ENCODE data around the gene GRIA4.

The GRIA4 gene

DNA sequence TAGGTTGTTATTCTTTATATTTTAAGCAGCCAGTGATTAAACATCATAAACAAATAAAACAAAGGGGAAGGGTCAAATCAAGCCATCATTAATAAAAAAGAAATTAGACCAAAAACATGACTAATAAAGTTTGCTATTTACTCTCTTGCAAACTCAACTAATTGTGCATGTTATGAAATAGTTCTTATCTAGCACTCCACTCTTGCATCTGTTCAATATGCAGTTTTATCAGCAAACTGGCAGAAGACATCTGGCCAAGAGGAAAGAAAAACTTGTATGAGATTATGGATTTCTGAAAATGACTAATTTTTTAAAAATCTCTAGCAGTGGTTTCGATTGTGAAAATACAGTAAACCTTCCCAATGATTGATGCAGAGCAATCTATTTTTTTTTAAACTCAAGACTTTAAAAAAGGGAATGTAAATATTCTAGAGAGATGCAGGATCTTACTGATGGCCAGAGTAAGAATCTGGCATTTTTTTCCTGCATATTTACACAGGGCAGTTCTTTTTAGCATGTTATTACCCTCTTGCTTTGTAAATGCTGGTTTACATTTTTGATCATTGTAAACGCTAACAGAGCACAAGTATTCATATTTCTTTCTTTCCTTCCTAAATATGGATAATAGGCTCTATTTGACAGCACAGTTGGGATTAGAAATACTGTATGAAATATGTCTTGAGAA, 83.3 kb downstream of the GRIA4 start:
- H3K36me3 ChIP-seq: no peaks in the 10 kb centered on the region
- no peaks in the 10 kb centered on the region for H3K9me3 ChIP-seq (ENCODE audit: severe bottlenecking)
- H3K27ac ChIP-seq: no peak overlapping the region
- DNase-seq: no peak
- no peaks in the 10 kb centered on the region for H3K27me3 ChIP-seq (ENCODE audit: insufficient read depth, low read depth, severe bottlenecking)
- H3K4me3 ChIP-seq (ENCODE audit: low read depth, low read length): no peak overlapping the region
- TF ChIP-seq, protein P1, sequence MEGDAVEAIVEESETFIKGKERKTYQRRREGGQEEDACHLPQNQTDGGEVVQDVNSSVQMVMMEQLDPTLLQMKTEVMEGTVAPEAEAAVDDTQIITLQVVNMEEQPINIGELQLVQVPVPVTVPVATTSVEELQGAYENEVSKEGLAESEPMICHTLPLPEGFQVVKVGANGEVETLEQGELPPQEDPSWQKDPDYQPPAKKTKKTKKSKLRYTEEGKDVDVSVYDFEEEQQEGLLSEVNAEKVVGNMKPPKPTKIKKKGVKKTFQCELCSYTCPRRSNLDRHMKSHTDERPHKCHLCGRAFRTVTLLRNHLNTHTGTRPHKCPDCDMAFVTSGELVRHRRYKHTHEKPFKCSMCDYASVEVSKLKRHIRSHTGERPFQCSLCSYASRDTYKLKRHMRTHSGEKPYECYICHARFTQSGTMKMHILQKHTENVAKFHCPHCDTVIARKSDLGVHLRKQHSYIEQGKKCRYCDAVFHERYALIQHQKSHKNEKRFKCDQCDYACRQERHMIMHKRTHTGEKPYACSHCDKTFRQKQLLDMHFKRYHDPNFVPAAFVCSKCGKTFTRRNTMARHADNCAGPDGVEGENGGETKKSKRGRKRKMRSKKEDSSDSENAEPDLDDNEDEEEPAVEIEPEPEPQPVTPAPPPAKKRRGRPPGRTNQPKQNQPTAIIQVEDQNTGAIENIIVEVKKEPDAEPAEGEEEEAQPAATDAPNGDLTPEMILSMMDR (IDR thresholded peaks at IDR 0.05; ENCODE audit: low read depth, low read length): no peak

GRCh38 chr11:105696000-105696399, 86.1 kb downstream of the GRIA4 start:
- no peaks in the 10 kb centered on the region for H3K36me3 ChIP-seq
- TF ChIP-seq, protein P1 (IDR thresholded peaks at IDR 0.05; ENCODE audit: low read depth, low read length): no peak
- no peak overlapping the region for H3K4me3 ChIP-seq (ENCODE audit: low read depth, low read length)
- no peaks in the 10 kb centered on the region for H3K27me3 ChIP-seq (ENCODE audit: insufficient read depth, low read depth, severe bottlenecking)
- H3K27ac ChIP-seq: no peak overlapping the region
- no peaks in the 10 kb centered on the region for H3K9me3 ChIP-seq (ENCODE audit: severe bottlenecking)
- DNase-seq: no peak

- no peak overlapping the region for H3K27ac ChIP-seq
- no peaks in the 10 kb centered on the region for H3K36me3 ChIP-seq
- no peak for DNase-seq
- no peak overlapping the region for H3K4me3 ChIP-seq (ENCODE audit: low read depth, low read length)
- TF ChIP-seq, protein P1 (IDR thresholded peaks at IDR 0.05; ENCODE audit: low read depth, low read length): no peak
- no peaks in the 10 kb centered on the region for H3K9me3 ChIP-seq (ENCODE audit: severe bottlenecking)
- H3K27me3 ChIP-seq (ENCODE audit: insufficient read depth, low read depth, severe bottlenecking): no peaks in the 10 kb centered on the region
Observed at GRCh38 chr11:105697291-105697690, 87.4 kb downstream of the GRIA4 start.

DNA sequence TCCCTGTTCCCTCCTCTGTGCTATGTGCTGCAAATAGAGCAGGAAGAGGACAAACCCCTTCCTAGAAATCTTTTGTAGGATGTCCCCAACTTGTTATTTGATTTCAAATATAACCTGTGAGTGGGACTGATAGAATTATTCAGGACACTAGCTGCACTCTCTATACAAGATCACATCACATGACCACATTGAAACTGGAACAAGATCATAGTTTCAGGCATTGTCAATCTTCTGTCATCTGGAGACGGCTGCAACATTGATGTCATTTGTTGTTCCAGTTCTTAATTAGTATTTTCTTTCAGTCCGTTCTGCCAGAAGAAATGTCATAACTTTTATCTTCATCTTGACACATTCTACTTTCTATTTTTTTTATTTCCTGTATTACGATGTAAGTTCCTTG, 89.3 kb downstream of the GRIA4 start:
- Histone ChIP-seq H3K9me3 (ENCODE audit: severe bottlenecking) (no peaks in the 10 kb centered on the region), H3K36me3 (no peaks in the 10 kb centered on the region), H3K4me3 (ENCODE audit: low read depth, low read length) (no peak overlapping the region), H3K27ac (no peak overlapping the region), H3K27me3 (ENCODE audit: insufficient read depth, low read depth, severe bottlenecking) (no peaks in the 10 kb centered on the region)
- DNase-seq: no peak
- TF ChIP-seq, protein P1 (IDR thresholded peaks at IDR 0.05; ENCODE audit: low read depth, low read length): no peak

GRCh38 chr11:105700271-105700670, 90.4 kb downstream of the GRIA4 start:
- TF ChIP-seq, protein P1 (IDR thresholded peaks at IDR 0.05; ENCODE audit: low read depth, low read length): no peak

GRCh38 chr11:105701098-105701497, 91.2 kb downstream of the GRIA4 start:
- no peak overlapping the region for H3K4me3 ChIP-seq (ENCODE audit: low read depth, low read length)
- no peaks in the 10 kb centered on the region for H3K36me3 ChIP-seq
- H3K27ac ChIP-seq: no peak overlapping the region
- no peak for DNase-seq
- H3K9me3 ChIP-seq (ENCODE audit: severe bottlenecking): no peaks in the 10 kb centered on the region
- H3K27me3 ChIP-seq (ENCODE audit: insufficient read depth, low read depth, severe bottlenecking): no peaks in the 10 kb centered on the region
- TF ChIP-seq, protein P1 (IDR thresholded peaks at IDR 0.05; ENCODE audit: low read depth, low read length): no peak

More at GRCh38 chr11:105700271-105700670, 90.4 kb downstream of the GRIA4 start:
- no peaks in the 10 kb centered on the region for H3K27me3 ChIP-seq (ENCODE audit: insufficient read depth, low read depth, severe bottlenecking)
- no peak overlapping the region for H3K4me3 ChIP-seq (ENCODE audit: low read depth, low read length)
- H3K36me3 ChIP-seq: no peaks in the 10 kb centered on the region
- H3K27ac ChIP-seq: no peak overlapping the region
- H3K9me3 ChIP-seq (ENCODE audit: severe bottlenecking): no peaks in the 10 kb centered on the region
- DNase-seq: no peak
